HG03060 (cell line): ENCODE results near the gene PROM2.

Source experiments
- ATAC-seq: cut with Tn5 transposase; IDR thresholded peaks from one replicate; pipeline ENCODE4 v1.9.1; 2021; ENCODE audit warnings: low read depth, moderate number of reproducible peaks; ENCODE audit not compliant: unreplicated experiment

Gene PROM2

DNA sequence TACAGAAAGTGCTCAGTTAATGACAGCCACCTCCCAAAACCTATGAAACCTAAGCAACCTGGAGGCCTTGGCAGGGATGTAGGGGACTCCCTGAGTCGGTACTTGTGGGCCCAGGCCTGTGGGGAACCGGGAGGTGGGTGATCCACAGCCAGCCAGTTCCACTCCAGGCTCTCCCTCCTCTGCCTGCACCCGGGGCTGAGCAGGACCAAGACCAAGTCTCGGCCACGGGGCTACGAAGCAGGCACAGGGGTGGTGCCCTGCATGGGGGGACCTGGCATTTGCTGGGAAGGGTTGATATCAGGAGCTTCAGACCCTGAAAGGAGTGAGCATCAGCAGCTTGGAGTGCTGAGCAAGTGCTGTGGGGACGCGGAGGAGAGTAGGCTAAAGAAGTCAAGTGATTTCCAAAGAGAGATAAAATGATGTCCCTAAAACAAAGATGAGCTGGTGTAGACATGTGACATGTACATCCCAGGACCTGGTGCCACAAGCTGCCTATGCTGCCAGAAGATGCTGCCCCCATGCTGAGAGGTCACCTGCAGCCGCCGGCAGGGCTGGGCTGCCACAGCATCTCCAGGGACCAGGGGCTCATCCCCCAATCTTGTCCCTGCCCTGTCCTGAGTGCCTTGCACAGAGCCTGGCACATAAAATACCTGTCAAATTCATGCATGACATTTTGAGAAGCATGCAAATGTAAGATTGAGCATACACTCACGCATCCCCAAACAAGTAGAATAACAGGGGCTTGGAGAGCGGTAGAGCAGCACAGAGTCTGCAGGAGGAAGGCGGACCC is 44.4 kb downstream of the PROM2 start:
- ATAC-seq, result no peak

DNA sequence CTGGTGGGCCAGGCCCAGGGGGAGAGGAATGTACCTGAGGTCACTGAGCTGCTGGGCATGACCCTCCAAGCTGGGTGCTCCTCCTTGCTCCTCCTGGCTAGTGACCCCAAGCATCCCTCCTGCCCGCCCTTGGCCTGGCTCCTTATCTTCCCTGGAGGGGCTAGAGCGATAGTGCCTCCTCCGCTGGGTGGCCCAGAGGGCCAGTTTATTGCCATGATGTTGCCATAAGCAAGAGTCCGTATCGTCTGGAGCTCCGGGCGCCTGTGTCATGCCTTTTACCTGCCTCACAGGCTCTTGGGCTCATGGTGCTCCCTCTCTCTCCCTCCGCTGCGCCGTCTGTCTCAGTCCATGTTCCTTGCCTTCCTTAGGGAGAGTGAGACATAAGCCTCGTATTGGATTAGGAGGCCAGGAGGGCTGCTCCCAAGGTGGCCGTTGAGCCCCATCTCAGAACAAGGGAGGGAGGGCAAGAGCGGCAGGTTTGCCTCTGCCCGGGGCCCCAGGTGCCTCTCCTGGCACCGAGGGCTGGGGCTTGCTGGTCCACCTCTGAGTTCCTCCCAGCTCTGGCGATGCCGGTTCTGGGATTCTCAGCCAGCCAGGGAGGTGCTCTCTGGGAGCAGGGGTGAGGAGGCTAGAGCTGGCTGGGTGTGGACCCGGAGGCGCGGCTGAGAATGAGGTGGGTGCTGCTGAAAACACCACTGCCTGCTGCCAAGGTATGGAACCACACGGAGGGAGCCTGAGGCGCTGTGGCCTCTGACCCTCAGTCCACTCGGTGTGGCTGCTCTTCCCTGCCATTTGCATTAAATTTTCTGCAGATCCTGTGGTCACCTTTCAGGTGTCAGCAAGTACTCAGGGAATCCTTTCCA is 45.5 kb downstream of the PROM2 start:
- no peak for ATAC-seq

GRCh38 chr2:95320344-95320712 is 46.1 kb downstream of the PROM2 start:
- no peak for ATAC-seq

DNA sequence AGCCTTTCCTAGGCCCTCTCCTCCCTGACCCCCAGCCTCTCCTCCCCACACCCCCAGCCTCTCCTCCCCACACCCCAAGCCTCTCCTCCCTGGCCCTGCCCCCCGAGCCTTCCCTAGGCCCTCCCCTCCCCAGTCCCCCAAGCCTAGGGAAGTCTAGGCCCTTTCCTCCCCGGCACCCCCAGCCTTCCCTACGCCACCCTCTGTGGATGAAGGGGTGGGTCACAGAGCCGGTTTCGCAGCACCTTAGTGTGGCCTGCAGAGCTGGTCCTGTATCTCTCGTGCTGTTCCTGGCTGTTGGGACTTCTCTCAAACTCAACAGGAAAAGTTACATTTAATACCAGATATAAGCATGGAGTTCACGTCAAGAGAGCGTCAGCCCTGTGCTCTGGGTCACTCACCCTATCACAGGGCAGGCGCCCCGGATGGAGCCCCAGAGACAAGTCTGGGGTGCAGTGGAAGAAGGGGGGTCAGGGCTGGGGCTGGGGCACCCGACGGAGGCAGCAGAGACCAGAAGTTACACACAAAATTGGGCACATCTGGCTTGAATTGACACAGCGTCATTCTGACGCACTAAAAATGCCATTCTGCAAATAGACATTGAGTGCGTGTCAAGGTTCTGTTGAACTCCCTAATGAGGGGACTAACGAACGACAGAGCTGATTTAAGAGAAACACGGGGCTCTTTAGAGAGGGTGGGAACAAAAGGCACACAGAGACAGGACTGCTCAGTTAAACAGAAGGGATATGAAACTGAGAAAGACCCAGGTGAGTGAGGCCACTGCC is 46.9 kb downstream of the PROM2 start:
- ATAC-seq, result no peak

DNA sequence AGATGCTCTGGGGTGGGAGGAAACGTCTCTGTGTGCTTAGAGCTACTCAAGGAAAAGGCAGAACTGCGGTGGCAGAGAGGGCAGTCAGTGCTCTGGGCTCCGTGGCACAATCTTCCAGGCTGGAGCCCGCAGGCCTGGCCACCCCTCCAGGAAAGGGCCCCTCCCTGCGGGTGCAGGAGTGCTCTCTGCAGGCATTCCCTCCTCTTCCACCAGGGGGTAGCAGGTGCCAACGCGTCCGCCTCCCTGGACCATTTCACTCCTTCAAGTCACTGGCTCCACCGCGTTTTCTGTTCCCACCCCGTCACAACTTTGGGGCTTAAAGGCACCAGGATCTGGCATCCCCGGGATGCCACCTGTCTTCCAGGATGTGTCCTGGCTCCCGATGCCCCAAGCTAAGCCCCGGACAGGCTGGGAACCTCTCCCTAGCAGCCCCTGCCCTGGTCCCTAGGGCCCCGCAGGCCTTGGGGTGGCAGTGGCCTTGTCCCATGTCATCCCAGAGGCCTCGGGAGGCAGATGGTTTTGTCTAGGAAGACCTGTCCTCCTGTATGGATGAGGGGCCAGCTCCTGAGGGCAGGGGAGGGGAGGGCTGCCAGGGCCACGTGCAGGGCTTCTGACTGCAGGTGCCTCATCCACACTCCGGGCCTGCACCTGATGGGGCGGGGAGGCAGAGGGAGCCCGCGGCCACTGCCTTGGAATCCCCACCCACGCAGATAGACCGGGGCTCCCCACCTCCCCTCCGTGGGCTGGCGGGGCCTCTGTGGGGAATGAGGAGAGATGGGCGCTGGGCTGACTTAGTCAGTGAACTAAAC is 49.3 kb downstream of the PROM2 start:
- no peak for ATAC-seq

- no peak for ATAC-seq
Measured at GRCh38 chr2:95325026-95325425, 50.8 kb downstream of the PROM2 start.

GRCh38 chr2:95325590-95326432 is 51.6 kb downstream of the PROM2 start:
- ATAC-seq, result no peak

GRCh38 chr2:95326433-95327140 is 52.3 kb downstream of the PROM2 start:
- ATAC-seq, result no peak

GRCh38 chr2:95327861-95328260 is 53.6 kb downstream of the PROM2 start:
- ATAC-seq, result no peak

GRCh38 chr2:95328358-95329125 is 54.3 kb downstream of the PROM2 start:
- no peak for ATAC-seq

DNA sequence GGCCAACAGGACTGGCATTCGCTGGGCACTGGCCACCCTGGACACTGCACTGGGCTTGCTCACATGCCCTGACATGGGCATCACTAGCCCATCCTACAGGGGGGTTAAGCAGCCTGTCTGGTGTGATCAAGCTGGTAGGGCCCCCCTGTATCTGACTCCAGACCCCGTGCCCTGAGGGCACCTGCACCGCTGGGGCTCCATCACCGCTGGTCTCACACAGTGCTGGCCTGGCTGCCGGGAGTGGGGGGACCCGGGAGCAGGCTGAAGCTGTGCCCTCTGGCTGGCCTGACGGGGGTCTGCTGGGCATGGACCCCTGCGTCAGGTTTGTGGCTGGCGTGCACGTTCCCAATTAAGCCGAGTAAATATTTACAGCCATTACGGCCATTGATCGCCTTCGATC is 55.2 kb downstream of the PROM2 start:
- no peak for ATAC-seq

DNA sequence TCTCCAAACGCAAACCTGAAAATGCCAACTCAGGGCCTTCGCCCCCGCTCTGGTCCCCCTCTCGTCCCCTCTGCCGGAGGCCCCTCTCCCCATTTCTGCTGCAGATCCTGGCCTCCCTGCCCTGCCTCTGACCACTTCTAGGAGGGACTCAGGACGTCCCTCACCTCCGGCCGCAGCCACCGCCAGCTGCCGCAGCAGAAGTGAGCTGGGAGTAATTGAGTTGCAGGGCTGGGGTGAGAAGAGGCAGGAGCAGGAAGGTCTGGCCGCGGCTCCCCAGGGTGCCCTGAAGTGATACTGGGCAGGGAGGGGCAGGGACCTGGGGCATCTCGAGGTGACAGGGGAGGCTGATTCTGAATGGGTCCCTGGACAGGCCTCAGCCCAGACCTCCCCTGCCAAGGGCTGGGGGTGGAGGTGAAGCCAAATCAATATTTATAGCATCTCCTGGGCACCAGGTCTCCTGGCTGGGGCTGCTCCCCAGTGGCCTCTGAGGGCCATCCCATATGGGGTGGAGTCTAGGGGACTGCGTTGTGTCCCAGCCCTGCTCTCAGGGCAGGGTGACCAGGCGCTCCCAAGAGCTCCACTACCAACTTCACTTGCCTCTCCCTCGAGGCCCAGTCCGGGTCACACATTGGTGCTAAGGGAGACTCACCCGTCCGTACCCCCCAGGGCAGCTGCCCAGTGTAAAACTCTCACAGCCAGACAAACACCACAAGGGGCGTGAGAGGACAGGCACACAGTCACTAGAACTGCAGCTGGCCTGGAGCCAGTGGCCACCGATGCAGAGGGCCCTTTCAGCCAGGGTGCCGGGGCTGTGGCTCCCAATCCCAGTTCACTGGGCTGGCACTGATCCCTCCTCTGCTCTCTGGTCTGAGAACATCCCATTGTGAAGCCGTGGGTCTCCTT is 55.9 kb downstream of the PROM2 start:
- ATAC-seq, result no peak

GRCh38 chr2:95330794-95331338 is 56.6 kb downstream of the PROM2 start:
- no peak for ATAC-seq

GRCh38 chr2:95331606-95332005 is 57.4 kb downstream of the PROM2 start:
- ATAC-seq, result no peak

- ATAC-seq, result no peak
Measured at GRCh38 chr2:95332036-95332435, 57.8 kb downstream of the PROM2 start.

DNA sequence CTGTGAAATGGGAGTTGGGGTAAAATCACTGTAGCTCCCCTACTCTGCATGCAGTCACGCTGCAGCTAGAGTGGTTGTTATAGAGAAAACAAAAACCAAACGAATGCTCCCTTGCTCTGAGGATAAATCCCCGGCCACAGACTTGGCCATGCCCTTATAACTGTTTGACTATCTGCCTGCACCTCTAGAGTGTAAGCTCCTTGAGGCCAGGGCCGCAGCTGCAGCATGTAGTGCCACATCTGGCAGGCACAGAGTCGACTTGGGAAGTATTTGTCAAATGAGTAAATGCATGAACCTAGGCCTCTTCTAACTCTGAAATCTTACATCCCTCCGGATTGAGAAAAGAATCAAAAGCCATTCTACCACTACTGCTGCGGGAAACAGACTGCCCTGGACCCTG is 58.8 kb downstream of the PROM2 start:
- no peak for ATAC-seq

DNA sequence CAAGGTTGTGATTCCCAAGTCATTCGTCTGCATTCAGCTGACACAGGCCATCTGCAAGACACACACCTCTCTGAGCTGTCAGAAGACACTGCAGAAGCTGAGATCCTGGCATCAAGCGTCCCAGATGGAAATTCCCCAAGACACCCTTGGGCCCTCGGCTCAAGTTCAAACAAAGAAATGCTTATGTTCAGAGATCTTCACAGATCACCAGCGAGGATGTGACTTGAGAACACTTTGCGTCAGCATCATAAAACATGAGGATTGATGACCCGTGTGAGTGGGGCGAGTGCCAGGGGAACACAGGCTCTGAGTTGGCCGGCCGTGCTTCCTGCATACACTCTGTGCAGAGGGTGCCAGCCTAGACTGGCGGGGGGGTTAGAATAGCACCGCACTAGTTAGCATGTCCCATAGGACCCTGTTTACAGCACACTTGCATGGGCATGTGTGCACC is 59.7 kb downstream of the PROM2 start:
- no peak for ATAC-seq
